Glutamatergic neuron (in vitro differentiated cells): ENCODE measurements around the gene CACNA1D. TPM values are rescaled to one million over a fixed set of nuclear protein-coding genes. Genes with fewer than 3 reads are reported as not detected.
"Not testable (repeated sequence)": the region's sequence is repeated elsewhere in the genome, so short reads cannot be mapped to it uniquely, and the experiment has no call there.

Experiments used
- DNase-seq: peaks from one replicate; pipeline ENCODE4 v3.0.0; 2022
- H3K27ac Mint-ChIP-seq: one replicate; pipeline ENCODE4 v1.8.0; 2020; ENCODE audit warnings: mild to moderate bottlenecking, mixed read lengths, inconsistent platforms; ENCODE audit not compliant: unreplicated experiment
- H3K27me3 Mint-ChIP-seq: one replicate; pipeline ENCODE4 v1.8.0; 2020; ENCODE audit warnings: mild to moderate bottlenecking, moderate library complexity, mixed read lengths, inconsistent platforms; ENCODE audit not compliant: unreplicated experiment
- H3K36me3 Mint-ChIP-seq: one replicate; pipeline ENCODE4 v1.8.0; 2020; ENCODE audit warnings: mild to moderate bottlenecking, mixed read lengths, inconsistent platforms; ENCODE audit not compliant: unreplicated experiment
- H3K4me1 Mint-ChIP-seq: one replicate; pipeline ENCODE4 v1.8.0; 2020; ENCODE audit warnings: mild to moderate bottlenecking, low read depth, mixed read lengths, inconsistent platforms; ENCODE audit not compliant: unreplicated experiment
- H3K4me3 Mint-ChIP-seq: one replicate; pipeline ENCODE4 v1.8.0; 2020; ENCODE audit warnings: mild to moderate bottlenecking, mixed read lengths, inconsistent platforms; ENCODE audit not compliant: unreplicated experiment
- H3K9me3 Mint-ChIP-seq: one replicate; pipeline ENCODE4 v1.8.0; 2020; ENCODE audit warnings: mild to moderate bottlenecking, moderate library complexity, mixed read lengths, inconsistent platforms; ENCODE audit not compliant: unreplicated experiment
- total RNA-seq: library from RNA; stranded (reverse); fragmentation: NEBNext Ultra II Directional; extraction: Animal tissue kit (Norgen Biotek cat#: 25700); gene quantifications from one replicate; pipeline ENCODE4 v1.2.1, GENCODE V29; 2021; ENCODE audit not compliant: unreplicated experiment
- TF ChIP-seq, protein P1 (sequence below): fragments of 200-600 bp; sonication (generic); IDR thresholded peaks from one replicate; pipeline ENCODE4 v1.5.0; 2021; ENCODE audit not compliant: partially characterized antibody, unreplicated experiment

CACNA1D gene
- total RNA-seq, 1 donor from 2014 or later, result 5.0 TPM

GRCh38 chr3:53633197-53633787, 138.9 kb downstream of the CACNA1D start:
- Mint-ChIP-seq H3K36me3 (peaks cover 16% of the 10 kb centered on the region), H3K4me1 (peaks cover 12% of the 10 kb centered on the region), H3K27ac (no peak overlapping the region), H3K4me3 (no peak overlapping the region), H3K9me3 (no peaks in the 10 kb centered on the region), H3K27me3 (no peaks in the 10 kb centered on the region)
- no peak for DNase-seq
- TF ChIP-seq, protein P1, sequence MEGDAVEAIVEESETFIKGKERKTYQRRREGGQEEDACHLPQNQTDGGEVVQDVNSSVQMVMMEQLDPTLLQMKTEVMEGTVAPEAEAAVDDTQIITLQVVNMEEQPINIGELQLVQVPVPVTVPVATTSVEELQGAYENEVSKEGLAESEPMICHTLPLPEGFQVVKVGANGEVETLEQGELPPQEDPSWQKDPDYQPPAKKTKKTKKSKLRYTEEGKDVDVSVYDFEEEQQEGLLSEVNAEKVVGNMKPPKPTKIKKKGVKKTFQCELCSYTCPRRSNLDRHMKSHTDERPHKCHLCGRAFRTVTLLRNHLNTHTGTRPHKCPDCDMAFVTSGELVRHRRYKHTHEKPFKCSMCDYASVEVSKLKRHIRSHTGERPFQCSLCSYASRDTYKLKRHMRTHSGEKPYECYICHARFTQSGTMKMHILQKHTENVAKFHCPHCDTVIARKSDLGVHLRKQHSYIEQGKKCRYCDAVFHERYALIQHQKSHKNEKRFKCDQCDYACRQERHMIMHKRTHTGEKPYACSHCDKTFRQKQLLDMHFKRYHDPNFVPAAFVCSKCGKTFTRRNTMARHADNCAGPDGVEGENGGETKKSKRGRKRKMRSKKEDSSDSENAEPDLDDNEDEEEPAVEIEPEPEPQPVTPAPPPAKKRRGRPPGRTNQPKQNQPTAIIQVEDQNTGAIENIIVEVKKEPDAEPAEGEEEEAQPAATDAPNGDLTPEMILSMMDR, result no peak

- peaks cover 16% of the 10 kb centered on the region for H3K36me3 Mint-ChIP-seq
- TF ChIP-seq, protein P1, result no peak
- H3K4me1 Mint-ChIP-seq, result no peaks in the 10 kb centered on the region
Observed at GRCh38 chr3:53635041-53635440, 140.6 kb downstream of the CACNA1D start.

GRCh38 chr3:53638806-53639205, 144.4 kb downstream of the CACNA1D start:
- H3K27me3 Mint-ChIP-seq, H3K4me3 Mint-ChIP-seq, H3K27ac Mint-ChIP-seq, H3K9me3 Mint-ChIP-seq, H3K36me3 Mint-ChIP-seq, DNase-seq: not testable (repeated sequence)
- peaks cover 16% of the 10 kb centered on the region for H3K4me1 Mint-ChIP-seq

More at GRCh38 chr3:53635041-53635440, 140.6 kb downstream of the CACNA1D start:
- H3K4me3 Mint-ChIP-seq, result no peak overlapping the region
- DNase-seq, result no peak
- no peaks in the 10 kb centered on the region for H3K9me3 Mint-ChIP-seq
- H3K27ac Mint-ChIP-seq, result no peak overlapping the region
- no peaks in the 10 kb centered on the region for H3K27me3 Mint-ChIP-seq

DNA sequence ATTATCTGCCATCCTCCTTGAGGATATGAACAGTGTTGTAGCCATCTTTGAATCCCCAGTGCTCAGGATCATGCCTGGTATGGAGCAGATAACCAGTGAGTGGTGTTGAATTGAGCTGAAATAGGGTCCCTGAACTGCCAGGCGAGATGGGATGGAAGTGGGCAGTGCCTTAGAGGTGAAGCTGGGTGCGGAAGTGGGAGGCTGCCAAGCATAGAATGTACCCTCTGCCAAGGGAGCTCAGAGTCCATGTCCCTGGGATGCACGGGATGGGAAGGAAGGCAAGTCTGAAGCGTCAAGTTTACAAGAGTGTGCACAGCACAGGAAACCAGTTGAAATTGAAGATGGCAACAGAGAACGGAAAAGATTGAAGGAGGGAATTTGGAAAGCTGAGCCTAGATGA, 147.0 kb downstream of the CACNA1D start:
- H3K27ac Mint-ChIP-seq, result no peak overlapping the region
- peaks cover 2% of the 10 kb centered on the region for H3K9me3 Mint-ChIP-seq
- H3K4me1 Mint-ChIP-seq, result peaks cover 18% of the 10 kb centered on the region
- no peaks in the 10 kb centered on the region for H3K36me3 Mint-ChIP-seq
- H3K4me3 Mint-ChIP-seq, result no peak overlapping the region
- H3K27me3 Mint-ChIP-seq, result no peaks in the 10 kb centered on the region
- TF ChIP-seq, protein P1, result no peak
- DNase-seq, result no peak

DNA sequence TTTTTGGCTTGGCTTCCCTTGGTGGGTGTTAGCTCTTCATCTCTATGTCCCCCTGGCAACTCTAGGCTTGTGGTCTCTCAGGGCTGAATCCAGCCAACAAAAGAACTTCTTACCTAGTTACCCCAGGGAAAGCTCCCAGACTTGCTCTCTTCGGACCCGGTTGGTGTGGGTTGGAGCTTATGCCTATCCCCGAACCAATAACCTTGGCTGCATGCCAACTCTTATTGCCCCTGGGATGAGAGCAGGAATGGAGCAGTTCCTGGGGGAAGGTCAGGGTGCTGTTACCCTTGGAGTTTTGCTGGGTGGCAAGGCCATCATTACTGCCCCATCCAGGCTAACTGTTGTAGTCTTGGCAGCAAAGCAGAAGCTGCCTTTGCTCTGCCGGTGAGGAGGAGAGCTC, 147.8 kb downstream of the CACNA1D start:
- no peak overlapping the region for H3K4me3 Mint-ChIP-seq
- H3K27me3 Mint-ChIP-seq, result no peaks in the 10 kb centered on the region
- peaks cover 18% of the 10 kb centered on the region for H3K4me1 Mint-ChIP-seq
- H3K9me3 Mint-ChIP-seq, result peaks cover 2% of the 10 kb centered on the region
- no peaks in the 10 kb centered on the region for H3K36me3 Mint-ChIP-seq
- no peak overlapping the region for H3K27ac Mint-ChIP-seq
- TF ChIP-seq, protein P1, result no peak
- DNase-seq, result no peak
